SK-N-MC (cell line): ENCODE results near the gene CCDC73.

Experiments used
- DNase-seq: peaks from one replicate; pipeline ENCODE4 v3.0.0-alpha.2; 2011; ENCODE audit warnings: low read depth, low spot score
- H3K27ac ChIP-seq: fragments of 200-600 bp; sonication (generic); 2 replicates; pipeline ENCODE4 v1.5.1; 2016; ENCODE audit warnings: mixed run types
- H3K36me3 ChIP-seq: fragments of 200-600 bp; sonication (generic); 2 replicates; pipeline ENCODE4 v1.6.1; 2017; ENCODE audit warnings: antibody characterized with exemption, low read length, mixed read lengths; ENCODE audit not compliant: insufficient read depth
- H3K4me3 ChIP-seq: fragments of 200-600 bp; sonication (generic); 2 replicates; pipeline ENCODE4 v1.5.1; 2016
- H3K9ac ChIP-seq: fragments of 200-600 bp; sonication (generic); 2 replicates; pipeline ENCODE4 v1.8.0; 2017; ENCODE audit warnings: mixed run types, mixed read lengths; ENCODE audit not compliant: insufficient read length
- H3K9me3 ChIP-seq: fragments of 200-600 bp; sonication (generic); 2 replicates; pipeline ENCODE4 v1.6.1; 2017; ENCODE audit warnings: low read depth, mild to moderate bottlenecking, antibody characterized with exemption, low read length, moderate library complexity, mixed read lengths
- EZH2 ChIP-seq: fragments of 200-600 bp; sonication (generic); IDR thresholded peaks from one replicate; pipeline ENCODE4 v1.6.1; 2017; ENCODE audit warnings: antibody characterized with exemption
- FOXP2 ChIP-seq: optimal IDR thresholded peaks from 2 replicates; pipeline ENCODE3; 2011; ENCODE audit warnings: mild to moderate bottlenecking, moderate library complexity; ENCODE audit not compliant: insufficient read depth; ENCODE audit errors: extremely low read length, control extremely low read depth
- POLR2AphosphoS5 ChIP-seq: IDR thresholded peaks from 2 replicates; pipeline ENCODE4 v1.6.1; 2012; ENCODE audit warnings: mild to moderate bottlenecking, low read depth, low read length, borderline replicate concordance

The CCDC73 gene

GRCh38 chr11:32580967-32581366 is 213.5 kb downstream of the CCDC73 start:
- DNase-seq, result no peak
- Histone ChIP-seq H3K27ac (no peak overlapping the region), H3K36me3 (peaks cover 7% of the 10 kb centered on the region; the same call in 1 of the 2 replicates), H3K4me3 (no peak overlapping the region), H3K9ac (no peak overlapping the region), H3K9me3 (no peaks in the 10 kb centered on the region)
- TF ChIP-seq FOXP2 (no peak), POLR2AphosphoS5 (no peak), EZH2 (no peak)

- TF ChIP-seq EZH2, result no peak
- no peak for TF ChIP-seq POLR2AphosphoS5
- no peak for TF ChIP-seq FOXP2
- Histone ChIP-seq H3K9ac (no peak overlapping the region), H3K9me3 (no peaks in the 10 kb centered on the region), H3K27ac (no peak overlapping the region), H3K36me3 (no peaks in the 10 kb centered on the region), H3K4me3 (no peak overlapping the region)
- no peak for DNase-seq
These were observed 218.0 kb downstream of the CCDC73 start for GRCh38 chr11:32576456-32576855.

GRCh38 chr11:32575070-32575469 is 219.4 kb downstream of the CCDC73 start:
- no peak overlapping the region for H3K27ac ChIP-seq
- no peaks in the 10 kb centered on the region for H3K9me3 ChIP-seq

GRCh38 chr11:32574421-32574820 is 220.0 kb downstream of the CCDC73 start:
- no peak overlapping the region for H3K27ac ChIP-seq
- TF ChIP-seq POLR2AphosphoS5, result no peak
- TF ChIP-seq FOXP2, result no peak
- no peak for TF ChIP-seq EZH2
- H3K9ac ChIP-seq, result no peak overlapping the region

More at GRCh38 chr11:32575070-32575469, 219.4 kb downstream of the CCDC73 start:
- Histone ChIP-seq H3K4me3 (no peak overlapping the region), H3K9ac (no peak overlapping the region), H3K36me3 (no peaks in the 10 kb centered on the region)
- no peak for TF ChIP-seq EZH2
- TF ChIP-seq FOXP2, result no peak
- no peak for TF ChIP-seq POLR2AphosphoS5
- DNase-seq, result no peak

GRCh38 chr11:32573228-32573627 is 221.2 kb downstream of the CCDC73 start:
- TF ChIP-seq EZH2 (no peak), FOXP2 (no peak), POLR2AphosphoS5 (no peak)
- Histone ChIP-seq H3K4me3 (no peak overlapping the region), H3K27ac (no peak overlapping the region), H3K9ac (no peak overlapping the region), H3K9me3 (no peaks in the 10 kb centered on the region), H3K36me3 (no peaks in the 10 kb centered on the region)
- DNase-seq, result no peak

More at GRCh38 chr11:32574421-32574820, 220.0 kb downstream of the CCDC73 start:
- no peak overlapping the region for H3K4me3 ChIP-seq
- DNase-seq, result no peak
- H3K9me3 ChIP-seq, result no peaks in the 10 kb centered on the region
- H3K36me3 ChIP-seq, result no peaks in the 10 kb centered on the region

- Histone ChIP-seq H3K9ac (no peak overlapping the region), H3K36me3 (no peaks in the 10 kb centered on the region), H3K27ac (no peak overlapping the region), H3K9me3 (no peaks in the 10 kb centered on the region), H3K4me3 (no peak overlapping the region)
- no peak for DNase-seq
- no peak for TF ChIP-seq EZH2
- TF ChIP-seq POLR2AphosphoS5, result no peak
- TF ChIP-seq FOXP2, result no peak
These were observed 223.4 kb downstream of the CCDC73 start for GRCh38 chr11:32571039-32571438.

- TF ChIP-seq FOXP2, result no peak
- no peak for TF ChIP-seq EZH2
- TF ChIP-seq POLR2AphosphoS5, result no peak
- H3K9me3 ChIP-seq, result no peaks in the 10 kb centered on the region
- DNase-seq, result no peak
- H3K36me3 ChIP-seq, result no peaks in the 10 kb centered on the region
- H3K4me3 ChIP-seq, result no peak overlapping the region
- H3K9ac ChIP-seq, result no peak overlapping the region
- H3K27ac ChIP-seq, result no peak overlapping the region
These were observed 225.1 kb downstream of the CCDC73 start for GRCh38 chr11:32569313-32569881.

GRCh38 chr11:32567154-32567553 is 227.3 kb downstream of the CCDC73 start:
- no peaks in the 10 kb centered on the region for H3K36me3 ChIP-seq
- H3K27ac ChIP-seq, result no peak overlapping the region
- no peaks in the 10 kb centered on the region for H3K9me3 ChIP-seq
- H3K4me3 ChIP-seq, result no peak overlapping the region
- no peak for DNase-seq
- H3K9ac ChIP-seq, result no peak overlapping the region
- TF ChIP-seq FOXP2, result no peak
- no peak for TF ChIP-seq EZH2
- no peak for TF ChIP-seq POLR2AphosphoS5

- Histone ChIP-seq H3K4me3 (no peak overlapping the region), H3K36me3 (no peaks in the 10 kb centered on the region), H3K9ac (no peak overlapping the region), H3K27ac (no peak overlapping the region), H3K9me3 (no peaks in the 10 kb centered on the region)
- TF ChIP-seq EZH2 (no peak), FOXP2 (no peak), POLR2AphosphoS5 (no peak)
- no peak for DNase-seq
These were observed 227.9 kb downstream of the CCDC73 start for GRCh38 chr11:32566517-32566916.
